Esophagus squamous epithelium (tissue), 5 donors: ENCODE measurements around the gene UTP14A. TPM values are rescaled to one million over a fixed set of nuclear protein-coding genes. Genes with fewer than 3 reads are reported as not detected.

Experiments used
- DNase-seq: peaks from one replicate; lab custom pipeline; 2025; lab: John Stamatoyannopoulos, UW
- H3K27ac ChIP-seq, 4 donors: fragments of 200-600 bp; sonication (generic); one replicate each; pipeline ENCODE4 v1.5.1; 2016 to 2019; ENCODE audit warnings: mild to moderate bottlenecking in 1 of 4
- H3K27me3 ChIP-seq, 4 donors: fragments of 200-600 bp; sonication (generic); 1 replicate in 3 of 4; 2 replicates in 1 of 4; pipeline versions ENCODE4 v1.5.1 to v1.6.0; 2017 to 2021; ENCODE audit warnings: antibody characterized with exemption in 1 of 4
- H3K36me3 ChIP-seq, 3 donors: fragments of 200-600 bp; sonication (generic); one replicate each; pipeline ENCODE4 v1.5.1; 2016 to 2019
- H3K4me1 ChIP-seq, 3 donors: fragments of 200-600 bp; sonication (generic); one replicate each; pipeline ENCODE4 v1.5.1; 2017 to 2019
- H3K4me3 ChIP-seq, 4 donors: fragments of 200-600 bp; sonication (generic); 1 replicate in 3 of 4; 2 replicates in 1 of 4; pipeline ENCODE4 v1.5.1; 2016 to 2019; ENCODE audit warnings: mild to moderate bottlenecking in 2 of 4, moderate library complexity in 1 of 4
- H3K9me3 ChIP-seq, 3 donors: fragments of 200-600 bp; sonication (generic); one replicate each; pipeline ENCODE4 v1.5.1; 2016 to 2019
- CTCF ChIP-seq, 6 experiments: fragments of 450-650 bp in 4 of 6; fragments of 200-600 bp in 2 of 6; sonication (generic) in 2 of 6; IDR thresholded peaks; one replicate each; pipeline ENCODE4 v1.5.1; 2016 to 2019; ENCODE audit warnings: antibody characterized with exemption in 6 of 6, mild to moderate bottlenecking in 4 of 6, moderate library complexity in 4 of 6
- POLR2A ChIP-seq, 4 donors: fragments of 450-650 bp; IDR thresholded peaks; one replicate each; pipeline ENCODE4 v1.6.1; 2017; ENCODE audit warnings: antibody characterized with exemption in 4 of 4, mild to moderate bottlenecking in 4 of 4, moderate library complexity in 3 of 4
- WGBS, 2 donors: methylation state at CpG; one replicate each; pipeline ENCODE4 v1.1.5; 2018; 5-methylcytosine and 5-hydroxymethylcytosine counted together
- intact Hi-C: fragments of 100-400 bp; cut with DNase I; formaldehyde crosslinking; loops from one replicate; pipeline ENCODE4 v1.15.0; 2022
- total RNA-seq, 4 donors: library from RNA; depleted of rRNA; stranded (reverse); fragments of >200 nt; gene quantifications; one replicate each; pipeline ENCODE4 v1.1.0, GENCODE V29; 2016
- donor health status: DM: yes; HTN: yes; CAD: no.

Gene UTP14A
- total RNA-seq, 4 donors from 2014 or later: 14.4 to 25.2 (median 19.5) TPM

- WGBS, 2 donors: 63 to 65% methylated on average over 1 to 5 of the region's 5 CpGs
- Histone ChIP-seq H3K9me3 (no peaks in the 10 kb centered on the region), H3K27ac (no peak overlapping the region), H3K4me1 (peaks cover 0 to 21% (median 0%) of the 10 kb centered on the region in 3 donors), H3K36me3 (no peaks in the 10 kb centered on the region), H3K27me3 (no peaks in the 10 kb centered on the region), H3K4me3 (no peak overlapping the region)
- TF ChIP-seq POLR2A (IDR thresholded peaks at IDR 0.05): no peak
- TF ChIP-seq CTCF (IDR thresholded peaks at IDR 0.05): no peak
- intact Hi-C loops: no loop called here
- DNase-seq: no peak
These were observed 70.5 kb downstream of the UTP14A start for GRCh38 chrX:129976441-129976840.

Other genes with a start within 250 kb of the UTP14A start
- gene XPNPEP2, start 167.2 kb upstream of the UTP14A start, total RNA-seq: 1 to 10 TPM in 2 of 4 donors, under 1 TPM in 1, not detected in 1; 0.88 to 5.7 (median 3.6) TPM
- gene SASH3, start 126.2 kb upstream of the UTP14A start, total RNA-seq: 1 to 10 TPM; 2.5 to 9.3 (median 4.0) TPM
- 10 to 100 TPM; 11.3 to 22.3 (median 12.8) TPM for gene ZDHHC9, start 62.3 kb upstream of the UTP14A start, total RNA-seq
- 1 to 10 TPM; 1.7 to 4.0 (median 2.7) TPM for gene BCORL1, start 76.5 kb downstream of the UTP14A start, total RNA-seq
- gene ELF4, start 204.3 kb downstream of the UTP14A start, total RNA-seq: 10 to 100 TPM in 3 of 4 donors, 1 to 10 TPM in 1; 9.2 to 14.1 (median 12.5) TPM